Thymus (tissue), 11 donors: Measurements from ENCODE around the gene ANAPC16. TPM values are rescaled to one million over a fixed set of nuclear protein-coding genes. Genes with fewer than 3 reads are reported as not detected.

Experiments
- DNase-seq, 9 donors: peaks; one replicate each; pipeline ENCODE4 v3.0.0-alpha.2; 2013; ENCODE audit warnings: low spot score in 9 of 9, low read depth in 6 of 9, missing footprints in 1 of 9
- H3K27ac ChIP-seq, 2 donors: one replicate each; pipeline ENCODE4 v1.5.1; 2013; ENCODE audit warnings: control low read depth in 1 of 2, low read depth in 1 of 2, low read length in 1 of 2, mild to moderate bottlenecking in 1 of 2, moderate library complexity in 1 of 2
- H3K27me3 ChIP-seq, 2 donors: one replicate each; pipeline ENCODE4 v1.5.1; 2013; ENCODE audit warnings: low read length in 1 of 2; ENCODE audit not compliant: control insufficient read depth in 2 of 2, insufficient read depth in 1 of 2
- H3K36me3 ChIP-seq, 2 donors: one replicate each; pipeline ENCODE4 v1.5.1; 2013; ENCODE audit warnings: low read length in 1 of 2, mild to moderate bottlenecking in 1 of 2, moderate library complexity in 1 of 2; ENCODE audit not compliant: control insufficient read depth in 2 of 2, insufficient read depth in 2 of 2
- H3K4me1 ChIP-seq, 2 donors: one replicate each; pipeline ENCODE4 v1.5.1; 2013; ENCODE audit warnings: low read length in 2 of 2; ENCODE audit not compliant: control insufficient read depth in 2 of 2, insufficient read depth in 2 of 2
- H3K4me3 ChIP-seq, 2 donors: one replicate each; pipeline ENCODE4 v1.5.1; 2013; ENCODE audit warnings: low read length in 2 of 2, control low read depth in 1 of 2, mild to moderate bottlenecking in 1 of 2
- H3K9me3 ChIP-seq, 2 donors: one replicate each; pipeline ENCODE4 v1.5.1; 2013; ENCODE audit warnings: low read length in 1 of 2, mild to moderate bottlenecking in 1 of 2; ENCODE audit not compliant: control insufficient read depth in 2 of 2, insufficient read depth in 1 of 2
- WGBS: extraction: QIAGEN DNeasy Blood & Tissue Kit; methylation state at CpG from one replicate; pipeline ENCODE4 v1.1.7; 2013; 5-methylcytosine and 5-hydroxymethylcytosine counted together
- polyA plus RNA-seq: library from polyadenylated mRNA; stranded (reverse); fragments of 200-250 nt; gene quantifications from one replicate; pipeline ENCODE4 v1.2.3, GENCODE V29; 2013
- total RNA-seq: library from RNA; stranded (reverse); fragments of 120-200 nt; gene quantifications from one replicate; pipeline ENCODE4 v1.2.4, GENCODE V29; 2013
- donor health status: healthy.

ANAPC16 gene
- total and polyA plus RNA-seq, 2 donors = 137 to 349 TPM

- Histone ChIP-seq H3K4me1 (peaks cover 61 to 70% of the 10 kb centered on the region in 2 donors), H3K36me3 (no peaks in the 10 kb centered on the region), H3K27me3 (no peaks in the 10 kb centered on the region), H3K27ac (peak overlapping the region; percentile 90 to 97), H3K4me3 (peak overlapping the region; percentile 30 to 65), H3K9me3 (no peaks in the 10 kb centered on the region)
- 6% methylated on average over 30 of the region's 30 CpGs for WGBS
- DNase-seq = peak in 2 of 9 donors; percentile 71 to 84
Observed at GRCh38 chr10:72260976-72261783, 45.4 kb downstream of the ANAPC16 start.

- peak overlapping the region; percentile 90 to 97 for H3K27ac ChIP-seq
- no peaks in the 10 kb centered on the region for H3K27me3 ChIP-seq
- DNase-seq = no peak
- 94% methylated on average over 7 of the region's 7 CpGs for WGBS
- no peaks in the 10 kb centered on the region for H3K36me3 ChIP-seq
- H3K9me3 ChIP-seq = no peaks in the 10 kb centered on the region
- peak overlapping the region in 1 of 2 donors; percentile 65 for H3K4me3 ChIP-seq
- peaks cover 56 to 65% of the 10 kb centered on the region in 2 donors for H3K4me1 ChIP-seq
Observed at GRCh38 chr10:72261784-72262404, 46.1 kb downstream of the ANAPC16 start.

- DNase-seq = peak in 7 of 9 donors; percentile 51 to 88 (median 70)
- H3K9me3 ChIP-seq = no peaks in the 10 kb centered on the region
- no peak overlapping the region for H3K4me3 ChIP-seq
- peak overlapping the region; percentile 60 to 72 for H3K27ac ChIP-seq
- WGBS = 37% methylated on average over 6 of the region's 6 CpGs
- H3K27me3 ChIP-seq = no peaks in the 10 kb centered on the region
- peaks cover 51 to 57% of the 10 kb centered on the region in 2 donors for H3K4me1 ChIP-seq
- no peaks in the 10 kb centered on the region for H3K36me3 ChIP-seq
Observed at GRCh38 chr10:72263613-72264241, 47.9 kb downstream of the ANAPC16 start.

GRCh38 chr10:72264536-72264935 lies 48.7 kb downstream of the ANAPC16 start:
- Histone ChIP-seq H3K9me3 (no peaks in the 10 kb centered on the region), H3K27me3 (no peaks in the 10 kb centered on the region), H3K4me3 (no peak overlapping the region), H3K27ac (no peak overlapping the region), H3K4me1 (peaks cover 47 to 49% of the 10 kb centered on the region in 2 donors), H3K36me3 (no peaks in the 10 kb centered on the region)
- DNase-seq = no peak
- 93% methylated on average over 1 of the region's 1 CpG for WGBS

- no peak for DNase-seq
- Histone ChIP-seq H3K4me3 (no peak overlapping the region), H3K27ac (peak overlapping the region in 1 of 2 donors; percentile 70), H3K36me3 (no peaks in the 10 kb centered on the region), H3K9me3 (no peaks in the 10 kb centered on the region), H3K27me3 (no peaks in the 10 kb centered on the region), H3K4me1 (peaks cover 38 to 39% of the 10 kb centered on the region in 2 donors)
- WGBS = 97% methylated on average over 6 of the region's 6 CpGs
Observed at GRCh38 chr10:72265508-72265907, 49.7 kb downstream of the ANAPC16 start.

GRCh38 chr10:72265990-72266865 lies 50.4 kb downstream of the ANAPC16 start:
- H3K27ac ChIP-seq = no peak overlapping the region
- H3K9me3 ChIP-seq = no peaks in the 10 kb centered on the region
- WGBS = 95% methylated on average over 11 of the region's 11 CpGs
- no peaks in the 10 kb centered on the region for H3K36me3 ChIP-seq
- DNase-seq = peak in 1 of 9 donors; percentile 28
- H3K27me3 ChIP-seq = no peaks in the 10 kb centered on the region
- H3K4me3 ChIP-seq = no peak overlapping the region
- H3K4me1 ChIP-seq = peaks cover 32 to 33% of the 10 kb centered on the region in 2 donors

- Histone ChIP-seq H3K36me3 (no peaks in the 10 kb centered on the region), H3K27me3 (peaks cover 0 to under 1% of the 10 kb centered on the region in 2 donors), H3K4me1 (peaks cover 25 to 27% of the 10 kb centered on the region in 2 donors), H3K4me3 (no peak overlapping the region), H3K27ac (no peak overlapping the region), H3K9me3 (peaks cover 0 to under 1% of the 10 kb centered on the region in 2 donors)
- DNase-seq = no peak
- 90% methylated on average over 6 of the region's 6 CpGs for WGBS
Observed at GRCh38 chr10:72267381-72267780, 51.6 kb downstream of the ANAPC16 start.

DNA sequence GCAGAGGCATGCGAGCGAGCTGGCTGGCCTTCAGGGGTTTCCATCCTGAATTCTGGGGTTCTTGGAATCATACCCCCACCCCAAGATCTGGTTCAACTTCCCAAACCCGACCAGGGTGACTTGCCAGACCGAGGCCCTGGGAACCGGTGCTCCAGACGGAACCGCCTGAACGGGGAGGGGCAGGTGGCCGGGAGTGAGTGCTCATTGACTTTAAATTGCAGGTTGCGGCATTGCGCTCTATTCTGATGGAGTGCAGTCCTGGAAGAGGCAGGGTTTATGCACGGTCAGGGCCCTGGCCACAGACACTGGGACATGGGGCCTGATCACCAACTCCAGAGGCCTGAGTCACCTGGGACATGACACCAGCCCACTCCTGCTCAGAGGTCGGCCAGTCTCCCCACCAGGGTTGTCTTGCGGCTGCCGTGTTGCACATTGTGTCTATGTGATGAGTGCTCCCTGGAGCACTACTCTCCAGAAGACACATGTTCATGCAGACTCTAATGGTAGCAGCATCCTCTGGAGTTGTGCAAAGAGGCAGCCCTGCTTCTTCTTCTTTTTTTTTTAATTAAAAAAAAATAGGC lies 52.1 kb downstream of the ANAPC16 start:
- no peak for DNase-seq
- H3K9me3 ChIP-seq = peaks cover 0 to 6% of the 10 kb centered on the region in 2 donors
- H3K27me3 ChIP-seq = peaks cover 0 to 5% of the 10 kb centered on the region in 2 donors
- H3K36me3 ChIP-seq = no peaks in the 10 kb centered on the region
- 97% methylated on average over 15 of the region's 15 CpGs for WGBS
- no peak overlapping the region for H3K27ac ChIP-seq
- no peak overlapping the region for H3K4me3 ChIP-seq
- H3K4me1 ChIP-seq = peaks cover 23 to 28% of the 10 kb centered on the region in 2 donors
